ENCODE results near the gene GLUD1.
"Not testable (repeated sequence)": the region's sequence is repeated elsewhere in the genome, so short reads cannot be mapped to it uniquely, and the experiment has no call there.

The GLUD1 gene

GRCh38 chr10:87094373-87095235 lies at the start of gene GLUD1, which contains the start of gene SHLD2:
Gene GLUD1 (minus strand): TSS chr10:87094843. CDS start chr10:87094769, 74 bp downstream.
Gene SHLD2 (plus strand): TSS chr10:87095206. CDS start chr10:87151355, 56,149 bp downstream.
- DNase-seq, result peak; percentile 71 to 82 (median 78)

GRCh38 chr10:87143109-87143418 lies 48.4 kb upstream of the GLUD1 start:
- DNase-seq, result not testable (repeated sequence)

- not testable (repeated sequence) for DNase-seq
Observed at GRCh38 chr10:87142230-87143108, 47.8 kb upstream of the GLUD1 start.

GRCh38 chr10:87137478-87137877 lies 42.8 kb upstream of the GLUD1 start:
- DNase-seq, result not testable (repeated sequence)

- not testable (repeated sequence) for DNase-seq
Observed at GRCh38 chr10:87134440-87134839, 39.8 kb upstream of the GLUD1 start.

- not testable (repeated sequence) for DNase-seq
Observed at GRCh38 chr10:87133936-87134335, 39.3 kb upstream of the GLUD1 start.

- DNase-seq, result not testable (repeated sequence)
Observed at GRCh38 chr10:87132176-87132575, 37.5 kb upstream of the GLUD1 start.

GRCh38 chr10:87127607-87128156 lies 33.0 kb upstream of the GLUD1 start:
- not testable (repeated sequence) for DNase-seq

GRCh38 chr10:87127048-87127447 lies 32.4 kb upstream of the GLUD1 start:
- DNase-seq, result not testable (repeated sequence)

GRCh38 chr10:87123351-87123750 lies 28.7 kb upstream of the GLUD1 start:
- DNase-seq, result not testable (repeated sequence)

GRCh38 chr10:87119029-87119428 lies 24.4 kb upstream of the GLUD1 start:
- DNase-seq, result not testable (repeated sequence)

GRCh38 chr10:87118122-87118521 lies 23.5 kb upstream of the GLUD1 start:
- DNase-seq, result not testable (repeated sequence)

GRCh38 chr10:87105446-87106124 lies 10.9 kb upstream of the GLUD1 start:
- no peak for DNase-seq

GRCh38 chr10:87104727-87105126 lies 10.1 kb upstream of the GLUD1 start:
- not testable (repeated sequence) for DNase-seq

GRCh38 chr10:87101996-87102395 lies 7.4 kb upstream of the GLUD1 start:
- no peak for DNase-seq

GRCh38 chr10:87095236-87095945 lies 748 bp upstream of the GLUD1 start:
- peak; percentile 29 to 81 (median 78) for DNase-seq

GRCh38 chr10:87093632-87094372 lies 841 bp downstream of the GLUD1 start:
- DNase-seq, result peak in 2 of 3 experiments; percentile 56 to 57

GRCh38 chr10:87092861-87093631 lies 1.6 kb downstream of the GLUD1 start:
- peak in 1 of 3 experiments; percentile 12 for DNase-seq

- DNase-seq, result peak in 1 of 3 experiments; percentile 12
Observed at GRCh38 chr10:87092376-87092860, 2.2 kb downstream of the GLUD1 start.

- DNase-seq, result no peak
Observed at GRCh38 chr10:87090779-87091178, 3.9 kb downstream of the GLUD1 start.

All from NCI-H1417 (cell line).